HG02938 (cell line): Measurements from ENCODE around the gene DGKB.

Experiments
- ATAC-seq: cut with Tn5 transposase; IDR thresholded peaks from one replicate; pipeline ENCODE4 v1.9.1; 2021; ENCODE audit warnings: mild to moderate bottlenecking, moderate library complexity; ENCODE audit not compliant: unreplicated experiment

The DGKB gene

DNA sequence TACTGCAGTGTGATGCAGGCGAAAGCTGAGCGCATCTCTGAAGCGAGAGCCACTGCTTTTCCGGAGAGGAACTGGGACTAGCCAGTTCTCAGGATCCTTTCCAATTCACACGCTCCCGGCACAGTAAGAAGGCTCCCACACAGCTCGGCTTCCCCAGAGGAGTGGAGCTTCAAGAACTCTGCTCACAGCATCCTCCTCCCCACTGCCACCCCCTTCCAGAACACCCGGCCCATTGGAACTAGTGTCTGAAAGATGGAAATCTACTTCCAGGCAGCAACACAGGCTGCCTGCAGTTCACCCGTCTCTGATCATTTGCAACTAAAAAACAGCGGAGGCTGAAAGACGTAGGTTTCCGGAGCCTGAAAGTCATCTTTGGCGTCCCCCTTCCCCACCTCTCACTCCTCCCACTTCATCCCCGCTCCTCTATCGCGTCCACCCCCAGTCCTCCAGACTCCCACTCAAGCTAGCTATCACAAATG, at the start of gene DGKB:
TSS of gene DGKB (minus strand) at position 163 of the 479 bp plus-strand sequence.
- ATAC-seq, result no peak

DNA sequence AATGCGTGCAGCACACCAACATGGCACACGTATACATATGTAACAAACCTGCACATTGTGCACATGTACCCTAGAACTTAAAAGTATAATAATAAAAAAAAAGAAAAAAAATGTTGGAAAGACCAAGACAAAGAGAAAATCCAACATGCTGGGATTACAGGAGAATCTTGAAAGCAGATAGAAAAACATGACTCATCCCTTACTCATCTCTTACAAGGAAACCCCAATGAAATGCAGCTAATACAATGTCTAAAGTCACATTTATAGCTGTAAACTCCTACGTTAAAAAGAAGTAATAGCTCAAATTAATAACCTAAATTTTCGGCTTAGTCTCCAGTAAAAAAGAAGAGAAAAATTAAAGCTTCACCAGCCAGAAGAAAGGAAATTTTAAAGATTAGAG, 47.5 kb upstream of the DGKB start:
- no peak for ATAC-seq

- no peak for ATAC-seq
These were observed 35.6 kb upstream of the DGKB start for GRCh38 chr7:14938181-14938580.

DNA sequence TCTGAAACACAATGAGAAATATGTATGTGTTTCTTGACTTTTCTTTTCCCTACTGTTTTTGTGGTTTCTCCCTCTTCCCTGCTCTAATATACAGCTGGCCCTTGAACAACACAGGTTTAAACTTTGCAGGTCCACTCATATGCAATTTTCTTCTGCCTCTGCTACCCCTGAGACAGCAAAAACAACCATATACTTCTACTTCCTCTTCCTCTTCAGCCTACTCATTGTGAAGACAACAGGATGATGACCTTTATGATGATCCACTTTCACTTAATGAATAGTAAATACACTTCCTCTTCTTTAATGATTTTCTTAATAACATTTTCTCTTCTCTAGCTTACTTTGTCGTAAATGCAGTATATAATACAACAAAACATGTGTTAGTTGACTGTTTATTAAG, 35.0 kb upstream of the DGKB start:
- ATAC-seq, result no peak

- ATAC-seq, result no peak
These were observed 34.0 kb upstream of the DGKB start for GRCh38 chr7:14936554-14936953.

DNA sequence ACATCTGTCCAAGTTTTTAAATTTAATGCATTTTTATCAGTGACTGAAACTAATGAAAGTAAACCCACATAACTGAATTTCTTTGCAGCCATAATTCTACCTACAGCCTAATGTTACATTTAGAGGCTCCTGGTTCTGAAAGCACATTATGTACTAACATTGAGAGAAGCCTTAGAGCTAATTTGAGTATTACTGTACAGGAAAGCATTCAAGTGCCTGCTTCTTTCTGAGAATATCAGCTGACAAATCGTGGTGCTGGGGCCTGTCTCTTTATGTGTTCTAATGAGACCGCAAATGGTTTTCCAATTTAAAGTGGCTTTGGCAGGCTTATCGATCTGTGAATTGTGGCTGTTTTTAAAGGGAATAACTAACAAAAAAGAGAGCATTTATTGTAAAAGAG, 32.3 kb upstream of the DGKB start:
- ATAC-seq, result no peak

- no peak for ATAC-seq
These were observed 29.1 kb upstream of the DGKB start for GRCh38 chr7:14931511-14932215.

- no peak for ATAC-seq
These were observed 21.8 kb upstream of the DGKB start for GRCh38 chr7:14924398-14924797.

DNA sequence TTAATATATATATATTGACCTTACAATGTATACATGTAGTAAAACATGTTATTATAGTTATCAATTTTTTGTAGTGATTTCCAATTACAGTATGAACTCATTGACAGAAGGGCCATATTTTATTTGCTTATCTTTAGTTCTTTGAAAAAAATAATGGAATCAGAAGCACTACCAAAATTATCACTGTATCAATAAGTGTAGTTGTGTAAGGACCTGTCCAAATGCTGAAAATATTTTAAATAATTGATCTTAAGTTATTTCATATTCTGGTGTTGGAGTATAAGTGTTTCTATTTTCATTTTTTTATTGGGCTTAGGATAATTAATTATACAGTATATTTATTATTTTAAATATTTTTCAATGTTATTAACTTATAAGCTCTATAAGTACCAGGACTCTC, 8.5 kb upstream of the DGKB start:
- no peak for ATAC-seq

- no peak for ATAC-seq
These were observed 6.1 kb upstream of the DGKB start for GRCh38 chr7:14908697-14909096.

GRCh38 chr7:14905764-14906163, 3.2 kb upstream of the DGKB start:
- ATAC-seq, result no peak

GRCh38 chr7:14900051-14900450, 2.5 kb downstream of the DGKB start:
- no peak for ATAC-seq

DNA sequence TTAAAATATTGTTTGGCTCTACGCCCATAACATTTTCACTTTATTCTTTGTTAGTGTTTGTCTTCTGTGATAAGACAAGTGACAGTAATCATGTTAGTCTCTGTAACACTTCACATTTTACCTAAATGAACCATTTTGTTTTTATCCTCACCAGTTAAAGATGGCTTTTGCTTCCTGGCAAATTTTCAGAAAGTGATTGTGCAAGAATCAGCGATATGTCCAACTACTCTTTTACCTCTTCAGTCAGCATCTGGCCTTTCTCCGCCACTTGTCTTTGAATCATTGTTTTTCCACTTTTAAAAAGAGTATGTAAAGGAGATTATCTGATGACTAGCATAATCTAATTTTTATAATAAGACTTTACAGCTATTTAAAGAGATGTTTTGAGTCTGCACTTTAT, 3.5 kb downstream of the DGKB start:
- no peak for ATAC-seq

GRCh38 chr7:14896461-14896860, 6.1 kb downstream of the DGKB start:
- ATAC-seq, result no peak

DNA sequence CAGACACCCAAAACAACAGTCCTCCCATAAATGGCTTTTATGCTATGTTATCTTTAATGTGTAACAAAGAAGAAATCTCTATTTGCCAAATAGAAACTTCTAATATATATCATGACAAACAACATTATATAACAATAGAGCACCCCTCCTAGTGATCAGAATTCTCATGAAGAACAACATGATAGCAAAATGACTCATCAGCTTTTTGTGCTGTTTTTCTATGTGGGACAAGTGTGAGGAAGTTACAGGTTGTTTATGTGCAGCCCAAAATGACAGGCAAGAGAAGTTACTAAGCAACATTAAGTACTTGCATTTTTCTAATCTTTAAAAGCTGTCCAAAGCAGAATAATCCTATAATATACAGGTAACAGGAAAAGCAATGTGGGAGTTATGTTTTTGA, 7.7 kb downstream of the DGKB start:
- no peak for ATAC-seq

DNA sequence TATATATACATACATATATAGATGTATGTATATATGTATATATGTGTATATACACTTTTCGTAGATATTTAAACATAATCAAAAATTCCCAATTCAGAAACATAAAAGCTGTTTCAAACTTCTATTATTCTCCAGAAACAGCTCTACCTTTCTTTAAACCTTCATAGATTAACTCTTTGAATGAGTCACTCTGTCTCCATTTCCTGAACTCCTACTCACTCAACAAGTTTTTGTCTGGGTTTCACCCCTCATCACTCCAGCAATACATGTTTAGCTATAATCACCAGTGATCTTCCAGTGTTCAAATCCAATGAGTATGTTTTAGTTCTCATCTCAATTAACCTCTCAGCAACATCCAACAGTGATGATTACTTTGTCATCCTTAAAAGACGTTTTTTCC, 9.6 kb downstream of the DGKB start:
- no peak for ATAC-seq

- ATAC-seq, result no peak
These were observed 11.3 kb downstream of the DGKB start for GRCh38 chr7:14891289-14891688.

GRCh38 chr7:14888962-14889361, 13.6 kb downstream of the DGKB start:
- ATAC-seq, result no peak

DNA sequence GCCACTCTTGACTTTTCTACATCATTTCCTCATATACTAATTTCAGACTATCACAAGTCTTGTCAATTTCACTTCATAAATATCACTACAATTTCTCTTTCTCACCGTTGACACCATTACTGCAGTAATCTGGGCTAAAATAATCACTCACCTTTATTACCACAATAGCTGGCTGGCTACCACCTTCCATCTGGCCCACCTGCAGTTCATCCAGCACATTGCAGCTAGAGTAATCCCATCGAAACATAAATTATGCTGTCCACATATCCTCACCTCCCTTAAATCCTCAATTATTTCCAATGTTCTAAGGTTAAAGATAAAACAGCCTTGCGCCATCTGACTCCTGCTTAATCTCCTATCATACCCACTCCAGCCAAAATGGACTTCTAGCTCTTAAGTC, 16.0 kb downstream of the DGKB start:
- ATAC-seq, result no peak

GRCh38 chr7:14875941-14876587, 26.5 kb downstream of the DGKB start:
- ATAC-seq, result no peak

DNA sequence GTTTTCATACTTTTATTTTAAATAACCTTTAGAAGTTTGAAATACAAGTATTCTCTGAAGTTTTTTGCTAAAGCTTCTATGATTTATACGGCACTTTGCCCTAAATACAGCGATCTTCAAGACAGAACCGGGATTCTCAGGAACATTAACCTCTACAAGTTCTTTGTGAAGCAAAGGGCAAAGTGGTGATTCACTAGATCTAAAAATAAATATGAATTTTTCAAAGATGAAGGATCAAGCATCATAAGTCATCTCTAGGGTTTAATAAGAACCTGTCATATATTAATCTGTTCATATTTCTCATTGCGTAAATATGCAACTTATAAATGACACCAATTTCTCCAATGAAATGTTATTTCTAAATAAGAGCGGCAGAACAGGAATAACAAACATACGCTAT, 30.7 kb downstream of the DGKB start:
- no peak for ATAC-seq

DNA sequence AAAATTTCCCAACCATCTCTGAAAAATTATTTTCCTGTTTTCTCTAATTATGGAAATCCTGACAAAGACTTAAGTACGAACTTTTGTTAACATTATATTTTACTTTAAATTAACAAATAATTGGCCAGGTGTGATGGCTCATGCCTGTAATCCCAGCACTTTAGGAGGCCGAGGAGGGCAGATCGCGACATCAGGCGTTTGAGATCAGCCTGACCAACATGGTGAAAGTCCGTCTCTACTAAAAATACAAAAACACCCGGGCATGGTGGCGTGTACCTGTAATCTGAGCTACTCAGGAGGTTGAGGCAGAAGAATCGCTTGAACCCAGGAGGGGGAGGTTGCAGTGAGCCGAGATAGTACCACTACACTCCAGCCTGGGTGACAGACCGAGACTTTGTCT, 32.2 kb downstream of the DGKB start:
- no peak for ATAC-seq

- ATAC-seq, result no peak
These were observed 33.6 kb downstream of the DGKB start for GRCh38 chr7:14868937-14869336.
